Hepatocyte (in vitro differentiated cells): ENCODE measurements around the gene KRTAP10-7.

Source experiments
- CTCF ChIP-seq: fragments of 200-600 bp; sonication (generic); IDR thresholded peaks from 2 replicates; pipeline ENCODE4 v1.5.1; 2016; ENCODE audit warnings: antibody characterized with exemption, mild to moderate bottlenecking; ENCODE audit not compliant: poor library complexity
- EZH2 ChIP-seq: fragments of 200-600 bp; sonication (generic); IDR thresholded peaks from 2 replicates; pipeline ENCODE4 v1.6.1; 2016; ENCODE audit warnings: antibody characterized with exemption, mild to moderate bottlenecking, borderline replicate concordance

DNA sequence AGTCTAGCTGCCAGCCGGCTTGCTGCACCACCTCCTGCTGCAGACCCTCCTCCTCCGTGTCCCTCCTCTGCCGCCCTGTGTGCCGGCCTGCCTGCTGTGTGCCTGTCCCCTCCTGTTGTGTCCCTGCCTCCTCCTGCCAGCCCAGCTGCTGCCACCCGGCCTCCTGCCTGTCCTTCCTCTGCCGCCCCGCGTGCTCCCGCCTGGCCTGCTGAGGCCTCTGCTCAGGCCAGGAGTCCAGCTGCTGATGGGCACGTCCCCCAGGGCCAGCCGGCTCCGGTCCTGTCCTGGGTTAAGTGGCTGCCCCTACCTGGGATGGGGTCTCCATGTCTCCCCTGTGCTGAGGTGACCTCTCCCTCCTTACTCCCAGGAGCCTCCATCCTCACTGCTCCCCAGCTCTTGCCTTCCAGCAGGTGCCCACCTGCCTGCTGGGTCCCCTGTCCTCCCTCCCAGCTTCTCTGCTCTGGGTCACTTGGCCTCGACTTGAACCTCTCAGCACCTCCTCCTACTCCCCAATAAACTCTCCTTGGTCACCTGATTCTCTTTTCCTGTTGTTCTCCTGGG, 12.4 kb downstream of the KRTAP10-7 start:
- TF ChIP-seq CTCF, result no peak
- TF ChIP-seq EZH2, result no peak
